K562 (cell line): ENCODE measurements around the gene B4GALNT3. TPM values are rescaled to one million over a fixed set of nuclear protein-coding genes. Genes with fewer than 3 reads are reported as not detected.

Experiments used
- ATAC-seq: fragments of 200-7000 bp; cut with Tn5 transposase; 3 replicates; pipeline ENCODE4 v1.9.1; 2020; ENCODE audit warnings: moderate library complexity
- BruUV-seq: library from RNA; stranded (reverse); fragments of 400-500 nt; replicated peaks from 2 replicates; lab custom pipeline; 2021; lab: Mats Ljungman, UMichigan
- CTCF ChIA-PET: fragments of 300-600 bp; formaldehyde crosslinking; extraction: SDS; loops from one replicate; lab custom pipeline; 2021; ENCODE audit warnings: low intra/inter-chr PET ratio; lab: Yijun Ruan, JAX
- POLR2A ChIA-PET: fragments of 300-600, 350-650 bp; sonication (Branson Sonifier 250); formaldehyde crosslinking; extraction: SDS; loops from one replicate; lab custom pipeline; 2021; ENCODE audit warnings: antibody characterized with exemption, inconsistent platforms; lab: Yijun Ruan, JAX
- DNase-seq, 4 experiments: peaks; one replicate each; pipeline versions ENCODE4 v3.0.0 to v3.0.0-alpha.2; 2011 to 2018; ENCODE audit warnings: low spot score in 3 of 4, mixed read lengths in 3 of 4; ENCODE audit errors: extremely low read depth in 1 of 4
- FAIRE-seq: peaks from 2 replicates; lab custom pipeline; 2011; peaks lifted over from hg19 to GRCh38; lab: Jason Lieb, UNC
- H2AFZ ChIP-seq: 2 replicates; pipeline ENCODE4 v1.6.0; 2011; ENCODE audit warnings: low read depth, low read length, control low read depth, inconsistent platforms
- H3K27ac ChIP-seq: fragments of 200-600 bp; 3 replicates; pipeline ENCODE4 v1.8.0; 2011; ENCODE audit warnings: low read depth, mild to moderate bottlenecking, control low read depth, inconsistent platforms, low read length, moderate library complexity, mixed read lengths; ENCODE audit errors: extremely low read depth
- H3K27me3 ChIP-seq, 2 experiments: fragments of 300-600 bp in 1 of 2; 2 replicates in 1 of 2; 3 replicates in 1 of 2; pipeline versions ENCODE4 v1.6.0 to v1.8.0; 2011; ENCODE audit warnings: inconsistent platforms in 2 of 2, low read length in 2 of 2, mild to moderate bottlenecking in 1 of 2, mixed read lengths in 1 of 2, moderate library complexity in 1 of 2; ENCODE audit not compliant: control insufficient read depth in 2 of 2, insufficient read depth in 2 of 2
- H3K36me3 ChIP-seq: fragments of 300-600 bp; 3 replicates; pipeline ENCODE4 v1.8.0; 2011; ENCODE audit warnings: mild to moderate bottlenecking, low read length, inconsistent platforms; ENCODE audit not compliant: control insufficient read depth, insufficient read depth
- H3K4me1 ChIP-seq, 2 experiments: fragments of 200-600 bp in 1 of 2; replicated peaks in 1 of 2; 2 replicates in 1 of 2; 3 replicates in 1 of 2; pipeline versions ENCODE4 v1.5.1 to v1.8.0; 2011; ENCODE audit warnings: inconsistent platforms in 2 of 2, low read length in 2 of 2, mild to moderate bottlenecking in 1 of 2, mixed read lengths in 1 of 2, moderate library complexity in 1 of 2; ENCODE audit not compliant: control insufficient read depth in 2 of 2, insufficient read depth in 2 of 2
- H3K4me2 ChIP-seq: 2 replicates; pipeline ENCODE4 v1.6.1; 2011; ENCODE audit warnings: low read length, control low read depth, inconsistent platforms, mixed read lengths; ENCODE audit not compliant: insufficient read depth
- H3K4me3 ChIP-seq: fragments of 200-600 bp; sonication (generic), shearing (Covaris generic); 2 replicates; pipeline ENCODE4 v1.5.1; 2016; ENCODE audit warnings: control low read depth, inconsistent platforms
- H3K79me2 ChIP-seq: fragments of 200-600 bp; 3 replicates; pipeline ENCODE4 v1.8.0; 2011; ENCODE audit warnings: low read length, inconsistent platforms; ENCODE audit not compliant: control insufficient read depth, insufficient read depth
- H3K9ac ChIP-seq, 2 experiments: 2 replicates each; pipeline versions ENCODE4 v1.6.0 to v1.6.1; 2011; ENCODE audit warnings: low read depth in 2 of 2, low read length in 2 of 2, control low read depth in 1 of 2, inconsistent platforms in 1 of 2, mild to moderate bottlenecking in 1 of 2, mixed read lengths in 1 of 2; ENCODE audit not compliant: insufficient read depth in 1 of 2
- H3K9me1 ChIP-seq: one replicate; pipeline ENCODE4 v1.6.0; 2011; ENCODE audit warnings: inconsistent platforms, mild to moderate bottlenecking, low read length, moderate library complexity; ENCODE audit not compliant: control insufficient read depth, insufficient read depth
- H3K9me3 ChIP-seq: replicated peaks from 2 replicates; pipeline ENCODE4 v1.5.1; 2011; ENCODE audit warnings: low read depth, low read length, inconsistent platforms; ENCODE audit not compliant: control insufficient read depth, insufficient read depth
- H4K20me1 ChIP-seq: replicated peaks from 2 replicates; pipeline ENCODE4 v1.6.1; 2011; ENCODE audit warnings: low read length, inconsistent platforms, mixed read lengths; ENCODE audit not compliant: control insufficient read depth, insufficient read depth
- MCM7 ChIP-seq, 2 experiments: fragments of 450-650 bp; IDR thresholded peaks; 2 replicates each; pipeline ENCODE4 v1.6.1; 2016 to 2018
- NFIC ChIP-seq: fragments of 450-650 bp; IDR thresholded peaks from 2 replicates; pipeline ENCODE4 v1.6.1; 2017; ENCODE audit warnings: mild to moderate bottlenecking, inconsistent platforms
- ZNF174 ChIP-seq: fragments of 250-450 bp; sonication (Bioruptor Pico); IDR thresholded peaks from 2 replicates; pipeline ENCODE4 v1.4.0; 2020; ENCODE audit warnings: mild to moderate bottlenecking
- ZNF655 ChIP-seq: fragments of 250-450 bp; sonication (Bioruptor Pico); IDR thresholded peaks from 2 replicates; pipeline ENCODE4 v1.5.0; 2021
- WGBS: fragments of 100-300 bp; shearing (Covaris generic); methylation state at CpG from one replicate; pipeline ENCODE4 v1.1.6; 2016; ENCODE audit warnings: low coverage, mixed read lengths; ENCODE audit not compliant: insufficient coverage; ENCODE audit errors: missing lambda C conversion rate; 5-methylcytosine and 5-hydroxymethylcytosine counted together
- in situ Hi-C: fragments of 300-500 bp; cut with MboI; formaldehyde crosslinking; loops from 4 replicates; pipeline ENCODE4 v1.15.0; 2018; ENCODE audit warnings: inconsistent platforms, mixed read lengths
- intact Hi-C: fragments of 100-400 bp; cut with micrococcal nuclease; formaldehyde crosslinking; loops from 2 replicates; pipeline ENCODE4 v1.14.2; 2022
- polyA plus RNA-seq, 8 experiments: library from polyadenylated mRNA; depleted of rRNA in 4 of 8; stranded (reverse) in 5 of 8; unstranded in 3 of 8; fragments of >200 nt; fragmentation: Nextera tagmentation in 2 of 8; fragmentation: Illumina TruSeq in 1 of 8; extraction: Ambion mirVana in 2 of 8; extraction: Trizol in 1 of 8; gene quantifications; 2 replicates each; pipeline versions ENCODE4 v1.2.1 to v1.2.3, GENCODE V29; 2011 to 2014; ENCODE audit warnings: inconsistent platforms in 1 of 8, missing spikeins in 1 of 8
- total RNA-seq, 7 experiments: library from RNA; depleted of rRNA in 6 of 7; stranded (reverse); fragments of >200 nt in 6 of 7; fragmentation: Illumina TruSeq in 2 of 7; extraction: Trizol in 2 of 7; gene quantifications; 2 replicates each; pipeline versions ENCODE4 v1.2.1 to v1.2.3, GENCODE V29; 2011 to 2021; ENCODE audit warnings: low replicate concordance in 1 of 7

Gene B4GALNT3
- total and polyA plus RNA-seq, 9 of the 15 experiments (the other 6 are each of a cell fraction or from before 2014, with no cell fraction given): 0.04 to 0.36 (median 0.10) TPM; not detected in 6

GRCh38 chr12:565589-566105 is 105.9 kb downstream of the B4GALNT3 start:
- Histone ChIP-seq H3K27ac (no peak overlapping the region), H3K9me1 (no peaks in the 10 kb centered on the region), H3K9ac (peak overlapping the region in 1 of 2 experiments; percentile 35; a peak in 1 of 4 replicates), H3K4me2 (no peak overlapping the region), H3K36me3 (no peaks in the 10 kb centered on the region), H3K4me3 (no peak overlapping the region), H2AFZ (no peak overlapping the region), H4K20me1 (no peaks in the 10 kb centered on the region), H3K4me1 (peaks cover 16 to 41% of the 10 kb centered on the region in 2 experiments; a peak in 4 of 5 replicates), H3K79me2 (no peaks in the 10 kb centered on the region), H3K9me3 (no peaks in the 10 kb centered on the region), H3K27me3 (peaks cover 2 to 5% of the 10 kb centered on the region in 2 experiments; a peak in 3 of 5 replicates)
- FAIRE-seq: no peak
- in situ Hi-C loops: loop anchor here (5.0 to 25.0 kb wide), 3 partner anchors 247 to 1022 kb away; partner anchors contain the start of gene FBXL14
- POLR2A ChIA-PET: interaction anchor here (0.5 kb wide), 1 partner anchor 103 kb away, joined by 3 read pairs; no protein-coding TSS in a partner anchor
- TF ChIP-seq NFIC (no peak), MCM7 (IDR thresholded peaks at IDR 0.05) (no peak)
- no peak for ATAC-seq
- WGBS: 43% methylated on average over 7 of the region's 21 CpGs
- DNase-seq: no peak
- intact Hi-C loops: loop anchor here (5.0 kb wide), 1 partner anchor 252 kb away; no protein-coding TSS in a partner anchor
- BruUV-seq: no TSS peak
- CTCF ChIA-PET: no interaction called here

GRCh38 chr12:568486-568885 is 108.7 kb downstream of the B4GALNT3 start:
- no peak overlapping the region for H3K27ac ChIP-seq
- TF ChIP-seq ZNF655 (no peak), ZNF174 (no peak)
- TF ChIP-seq, all 486 proteins: peak for 0
- no peaks in the 10 kb centered on the region for H3K36me3 ChIP-seq
- ATAC-seq (no peak), FAIRE-seq (no peak), DNase-seq (no peak)
- H3K4me2 ChIP-seq: no peak overlapping the region
- no peaks in the 10 kb centered on the region for H3K9me1 ChIP-seq
- no peak overlapping the region for H3K4me3 ChIP-seq
- ChIA-PET POLR2A (interaction anchor here (0.6 kb wide), 1 partner anchor 155 kb away, joined by 3 read pairs; no protein-coding TSS in a partner anchor), CTCF (interaction anchor here (0.8 to 1.1 kb wide), 2 partner anchors 183 to 242 kb away, joined by 3 read pairs; no protein-coding TSS in a partner anchor)
- H3K4me1 ChIP-seq: peaks cover 15 to 37% of the 10 kb centered on the region in 2 experiments; a peak in 4 of 5 replicates
- no peaks in the 10 kb centered on the region for H3K79me2 ChIP-seq
- intact Hi-C loops: loop anchor here (5.0 kb wide), 1 partner anchor 249 kb away; no protein-coding TSS in a partner anchor
- WGBS: 54% methylated on average over 2 of the region's 6 CpGs
- no peak overlapping the region for H2AFZ ChIP-seq
- no peaks in the 10 kb centered on the region for H3K9me3 ChIP-seq
- in situ Hi-C loops: loop anchor here (5.0 to 25.0 kb wide), 3 partner anchors 244 to 1019 kb away; partner anchors contain the start of gene FBXL14
- no peaks in the 10 kb centered on the region for H3K27me3 ChIP-seq
- H4K20me1 ChIP-seq: no peaks in the 10 kb centered on the region
- no TSS peak for BruUV-seq
- H3K9ac ChIP-seq: no peak overlapping the region
